ENCODE data around the gene BUD31. TPM values are rescaled to one million over a fixed set of nuclear protein-coding genes. Genes with fewer than 3 reads are reported as not detected.
"Not testable (repeated sequence)": the region's sequence is repeated elsewhere in the genome, so short reads cannot be mapped to it uniquely, and the experiment has no call there.

BUD31 gene
- polyA plus RNA-seq, 4 donors = 102 to 120 (median 108) TPM

GRCh38 chr7:99424932-99425730, 16.4 kb downstream of the BUD31 start:
- no peak for DNase-seq (ENCODE audit: low read depth in 4 of 4, low spot score in 2 of 4)

- DNase-seq (ENCODE audit: low read depth in 4 of 4, low spot score in 2 of 4) = no peak
These were observed 20.3 kb downstream of the BUD31 start for GRCh38 chr7:99428972-99429566.

GRCh38 chr7:99429756-99430155, 21.0 kb downstream of the BUD31 start:
- no peak for DNase-seq (ENCODE audit: low read depth in 4 of 4, low spot score in 2 of 4)

- not testable (repeated sequence) for DNase-seq (ENCODE audit: low read depth in 4 of 4, low spot score in 2 of 4)
These were observed 23.2 kb downstream of the BUD31 start for GRCh38 chr7:99431756-99432540.

GRCh38 chr7:99433158-99433557, 24.4 kb downstream of the BUD31 start:
- DNase-seq (ENCODE audit: low read depth in 4 of 4, low spot score in 2 of 4) = no peak

GRCh38 chr7:99437946-99438572, 29.3 kb downstream of the BUD31 start:
- no peak for DNase-seq (ENCODE audit: low read depth in 4 of 4, low spot score in 2 of 4)

- peak; percentile 70 to 93 (median 86) for DNase-seq (ENCODE audit: low read depth in 4 of 4, low spot score in 2 of 4)
These were observed 30.1 kb downstream of the BUD31 start, which contains the start of the genes CPSF4 and PTCD1 for GRCh38 chr7:99438573-99439480. CPSF4 (plus strand) TSS chr7:99438943; CDS start chr7:99439083, 140 bp downstream. PTCD1 (minus strand) TSS chr7:99438798; CDS start chr7:99435242, 3,556 bp downstream.

- DNase-seq (ENCODE audit: low read depth in 4 of 4, low spot score in 2 of 4) = no peak
These were observed 31.4 kb downstream of the BUD31 start for GRCh38 chr7:99440195-99440594.

GRCh38 chr7:99446096-99446495, 37.3 kb downstream of the BUD31 start:
- DNase-seq (ENCODE audit: low read depth in 4 of 4, low spot score in 2 of 4) = no peak

- no peak for DNase-seq (ENCODE audit: low read depth in 4 of 4, low spot score in 2 of 4)
These were observed 39.2 kb downstream of the BUD31 start for GRCh38 chr7:99447943-99448342.

GRCh38 chr7:99448855-99449254, 40.1 kb downstream of the BUD31 start:
- DNase-seq (ENCODE audit: low read depth in 4 of 4, low spot score in 2 of 4) = no peak

GRCh38 chr7:99449326-99449725, 40.6 kb downstream of the BUD31 start:
- no peak for DNase-seq (ENCODE audit: low read depth in 4 of 4, low spot score in 2 of 4)

GRCh38 chr7:99451936-99452335, 43.2 kb downstream of the BUD31 start:
- no peak for DNase-seq (ENCODE audit: low read depth in 4 of 4, low spot score in 2 of 4)

- no peak for DNase-seq (ENCODE audit: low read depth in 4 of 4, low spot score in 2 of 4)
These were observed 43.8 kb downstream of the BUD31 start for GRCh38 chr7:99452541-99452940.

GRCh38 chr7:99453105-99453504, 44.3 kb downstream of the BUD31 start:
- DNase-seq (ENCODE audit: low read depth in 4 of 4, low spot score in 2 of 4) = no peak

GRCh38 chr7:99455874-99456273, 47.1 kb downstream of the BUD31 start:
- no peak for DNase-seq (ENCODE audit: low read depth in 4 of 4, low spot score in 2 of 4)

GRCh38 chr7:99456288-99456687, 47.5 kb downstream of the BUD31 start:
- no peak for DNase-seq (ENCODE audit: low read depth in 4 of 4, low spot score in 2 of 4)

- no peak for DNase-seq (ENCODE audit: low read depth in 4 of 4, low spot score in 2 of 4)
These were observed 48.4 kb downstream of the BUD31 start for GRCh38 chr7:99457050-99457649.

All from left renal cortex interstitium (tissue), 4 donors.